ENCODE measurements around the gene UBE2G1. TPM values are rescaled to one million over a fixed set of nuclear protein-coding genes. Genes with fewer than 3 reads are reported as not detected.
"Not testable (repeated sequence)": the region's sequence is repeated elsewhere in the genome, so short reads cannot be mapped to it uniquely, and the experiment has no call there.

UBE2G1 gene
- total RNA-seq, 2 donors from 2014 or later: 67.3 to 70.1 TPM

DNA sequence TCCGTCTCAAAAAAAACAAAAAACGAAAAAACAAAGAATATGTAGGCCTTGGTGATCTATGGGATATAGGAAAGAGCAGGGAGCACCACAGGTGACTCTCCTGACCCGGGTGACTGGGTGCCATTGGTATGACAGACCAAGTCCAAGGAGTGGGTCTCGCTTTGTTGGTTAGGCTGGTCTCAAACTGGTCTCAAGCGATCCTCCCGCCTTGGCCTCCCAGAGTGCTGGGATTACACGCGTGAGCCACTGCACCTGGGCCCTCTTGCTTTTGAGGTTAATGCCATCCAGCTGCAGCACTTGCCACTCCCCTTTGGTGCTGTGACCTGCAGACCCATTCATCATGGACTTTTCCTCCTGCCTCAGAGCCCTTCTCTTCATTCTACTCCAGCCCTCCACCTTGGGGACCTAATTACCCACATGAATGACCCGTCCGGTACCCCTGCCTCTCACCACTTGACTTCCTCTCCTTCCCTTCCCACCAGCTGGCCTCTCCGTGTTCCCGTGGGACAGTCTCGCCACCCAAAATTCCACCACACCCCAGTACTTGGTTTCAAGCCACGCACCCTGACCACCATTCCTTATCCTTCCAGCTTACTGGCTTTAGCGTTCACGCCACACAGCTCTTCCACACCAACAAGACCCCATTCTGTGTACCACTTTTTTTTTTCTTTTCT is 3.2 kb upstream of the UBE2G1 start:
- TF ChIP-seq, protein P1, sequence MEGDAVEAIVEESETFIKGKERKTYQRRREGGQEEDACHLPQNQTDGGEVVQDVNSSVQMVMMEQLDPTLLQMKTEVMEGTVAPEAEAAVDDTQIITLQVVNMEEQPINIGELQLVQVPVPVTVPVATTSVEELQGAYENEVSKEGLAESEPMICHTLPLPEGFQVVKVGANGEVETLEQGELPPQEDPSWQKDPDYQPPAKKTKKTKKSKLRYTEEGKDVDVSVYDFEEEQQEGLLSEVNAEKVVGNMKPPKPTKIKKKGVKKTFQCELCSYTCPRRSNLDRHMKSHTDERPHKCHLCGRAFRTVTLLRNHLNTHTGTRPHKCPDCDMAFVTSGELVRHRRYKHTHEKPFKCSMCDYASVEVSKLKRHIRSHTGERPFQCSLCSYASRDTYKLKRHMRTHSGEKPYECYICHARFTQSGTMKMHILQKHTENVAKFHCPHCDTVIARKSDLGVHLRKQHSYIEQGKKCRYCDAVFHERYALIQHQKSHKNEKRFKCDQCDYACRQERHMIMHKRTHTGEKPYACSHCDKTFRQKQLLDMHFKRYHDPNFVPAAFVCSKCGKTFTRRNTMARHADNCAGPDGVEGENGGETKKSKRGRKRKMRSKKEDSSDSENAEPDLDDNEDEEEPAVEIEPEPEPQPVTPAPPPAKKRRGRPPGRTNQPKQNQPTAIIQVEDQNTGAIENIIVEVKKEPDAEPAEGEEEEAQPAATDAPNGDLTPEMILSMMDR (IDR thresholded peaks at IDR 0.05): no peak

DNA sequence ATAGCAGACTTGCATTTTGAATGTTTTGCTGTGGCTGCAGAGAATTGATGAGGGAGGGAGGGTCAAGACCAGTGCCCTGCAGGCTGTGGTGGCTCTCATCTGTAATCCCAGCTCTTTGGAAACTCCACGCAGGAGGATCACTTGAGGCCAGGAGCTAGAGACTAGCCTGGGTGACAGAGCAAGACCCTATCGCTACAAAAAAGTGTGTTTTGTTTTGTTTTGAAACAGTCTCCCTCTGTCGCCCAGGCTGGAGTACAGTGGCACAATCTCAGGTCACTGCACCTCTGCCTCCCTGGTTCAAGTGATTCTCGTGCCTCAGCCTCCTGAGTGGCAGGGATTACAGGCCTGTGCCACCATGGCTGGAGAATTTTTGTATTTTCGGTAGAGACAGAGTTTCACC is 1.9 kb upstream of the UBE2G1 start:
- peaks cover 3% of the 10 kb centered on the region for H3K4me1 ChIP-seq
- DNase-seq: no peak
- no peaks in the 10 kb centered on the region for H3K27me3 ChIP-seq
- H3K9me3 ChIP-seq: no peaks in the 10 kb centered on the region
- H3K9ac ChIP-seq (ENCODE audit: low read depth in 2 of 2, low read length in 2 of 2): no peak overlapping the region
- H3K36me3 ChIP-seq: no peaks in the 10 kb centered on the region
- TF ChIP-seq, protein P1 (IDR thresholded peaks at IDR 0.05): no peak
- H3K4me3 ChIP-seq: no peak overlapping the region
- intact Hi-C loops (cut with DNase I): no loop called here
- H3K27ac ChIP-seq: no peak overlapping the region

More for the DNA sequence above, 3.2 kb upstream of the UBE2G1 start:
- Histone ChIP-seq H3K4me1 (peaks cover under 1% of the 10 kb centered on the region), H3K9ac (ENCODE audit: low read depth in 2 of 2, low read length in 2 of 2) (no peak overlapping the region), H3K36me3 (no peaks in the 10 kb centered on the region), H3K27ac (no peak overlapping the region), H3K9me3 (no peaks in the 10 kb centered on the region), H3K4me3 (no peak overlapping the region), H3K27me3 (no peaks in the 10 kb centered on the region)
- intact Hi-C loops (cut with DNase I): no loop called here
- no peak for DNase-seq

DNA sequence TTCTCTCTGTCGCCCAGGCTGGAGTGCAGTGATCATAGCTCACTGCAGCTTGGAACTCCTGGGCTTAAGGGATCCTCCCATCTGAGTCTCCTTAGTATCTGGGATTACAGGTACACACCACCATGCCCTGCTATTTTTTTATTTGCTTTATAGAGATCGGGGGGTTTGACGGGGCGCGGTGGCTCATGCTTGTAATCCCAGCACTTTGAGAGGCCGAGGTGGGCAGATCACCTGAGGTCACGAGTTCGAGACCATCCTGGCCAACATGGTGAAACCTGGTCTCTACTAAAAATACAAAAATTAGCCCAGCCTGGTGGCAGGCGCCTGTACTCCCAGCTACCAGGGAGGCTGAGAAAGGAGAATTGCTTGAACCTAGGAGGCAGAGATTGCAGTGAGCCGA is 702 bp upstream of the UBE2G1 start:
- intact Hi-C loops (cut with DNase I); H3K27me3 ChIP-seq; H3K36me3 ChIP-seq; H3K9me3 ChIP-seq; DNase-seq; H3K4me1 ChIP-seq: not testable (repeated sequence)
- Histone ChIP-seq H3K9ac (ENCODE audit: low read depth in 2 of 2, low read length in 2 of 2) (peak overlapping the region in 1 of 2 donors; percentile 80), H3K4me3 (peak overlapping the region; percentile 100), H3K27ac (peak overlapping the region; percentile 100)

DNA sequence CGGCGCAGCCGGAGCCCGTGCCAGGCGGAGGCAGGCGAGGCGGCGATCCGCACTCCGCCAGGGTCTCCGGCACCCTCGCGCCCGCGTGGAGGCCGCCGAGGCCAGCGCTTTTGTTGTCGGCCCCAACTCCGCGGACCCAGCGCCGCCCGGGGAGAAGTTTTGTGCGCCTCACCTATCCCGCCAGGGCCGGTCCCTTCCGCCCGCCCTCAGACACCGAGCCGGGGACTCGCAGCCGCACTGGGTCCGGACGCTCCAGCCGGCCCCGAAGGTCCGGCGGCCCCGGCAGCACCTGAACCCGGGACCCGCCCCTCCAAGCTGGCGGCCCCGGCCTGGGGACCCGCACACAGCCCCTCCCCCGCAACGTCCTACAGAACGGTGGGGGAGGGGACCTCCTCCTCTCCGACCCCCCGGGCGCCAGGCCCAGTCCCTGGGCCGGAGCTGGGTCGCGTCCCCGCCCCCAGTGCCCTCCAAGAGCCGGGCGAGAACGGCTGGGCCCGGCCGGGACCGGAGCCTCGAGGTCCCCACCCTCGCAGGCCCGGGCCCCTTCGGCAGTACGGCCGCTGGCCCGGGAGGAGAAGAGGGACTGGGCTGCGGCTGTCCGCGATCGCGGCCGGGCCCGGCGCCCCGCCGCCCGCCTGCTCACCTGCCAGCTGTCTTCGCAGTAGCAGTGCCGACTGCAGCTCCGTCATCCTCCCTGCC is 698 bp downstream of the UBE2G1 start:
- intact Hi-C loops (cut with DNase I): no loop called here
- peak overlapping the region; percentile 100 for H3K4me3 ChIP-seq
- H3K36me3 ChIP-seq: no peaks in the 10 kb centered on the region
- peak overlapping the region; percentile 100 for H3K27ac ChIP-seq
- peaks cover 3% of the 10 kb centered on the region for H3K4me1 ChIP-seq
- peak overlapping the region; percentile 80 to 93 for H3K9ac ChIP-seq (ENCODE audit: low read depth in 2 of 2, low read length in 2 of 2)
- H3K9me3 ChIP-seq: no peaks in the 10 kb centered on the region
- TF ChIP-seq, protein P1 (IDR thresholded peaks at IDR 0.05): no peak
- DNase-seq: peak; percentile 40
- no peaks in the 10 kb centered on the region for H3K27me3 ChIP-seq

DNA sequence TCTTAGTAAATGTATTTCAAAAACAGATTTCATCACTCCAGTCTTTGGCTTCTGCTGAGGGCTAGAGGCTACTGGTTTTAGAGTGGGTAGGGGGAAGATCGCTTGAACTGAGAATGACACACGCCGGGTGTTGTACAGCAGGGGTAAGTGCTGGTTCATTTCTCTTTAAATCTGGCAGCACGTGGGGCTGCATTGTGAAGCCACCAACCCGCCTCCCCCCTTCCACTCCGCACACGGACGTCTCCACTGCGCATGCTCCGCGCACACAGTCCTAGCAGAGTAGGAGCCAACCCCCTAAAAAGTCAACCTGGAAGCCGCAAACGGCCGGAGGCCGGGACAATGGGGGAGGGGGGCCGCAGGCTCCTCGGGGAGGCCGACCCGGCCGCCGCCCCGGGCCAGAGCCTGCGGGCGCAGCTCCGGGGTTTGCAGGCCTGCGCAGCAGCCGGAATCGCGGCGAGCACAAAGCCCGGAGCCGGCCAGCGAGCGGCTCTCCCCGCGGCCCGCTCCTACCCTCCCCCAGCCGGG is 1.3 kb downstream of the UBE2G1 start:
- Histone ChIP-seq H3K27ac (peak overlapping the region; percentile 100), H3K27me3 (no peaks in the 10 kb centered on the region), H3K4me3 (peak overlapping the region; percentile 100), H3K36me3 (no peaks in the 10 kb centered on the region), H3K4me1 (peaks cover 3% of the 10 kb centered on the region), H3K9me3 (no peaks in the 10 kb centered on the region), H3K9ac (ENCODE audit: low read depth in 2 of 2, low read length in 2 of 2) (peak overlapping the region; percentile 80 to 93)
- intact Hi-C loops (cut with DNase I): no loop called here
- TF ChIP-seq, protein P1 (IDR thresholded peaks at IDR 0.05): no peak
- DNase-seq: peak; percentile 93
